Subcutaneous adipose tissue (tissue), 4 donors: ENCODE measurements around the gene NPLOC4. TPM values are rescaled to one million over a fixed set of nuclear protein-coding genes. Genes with fewer than 3 reads are reported as not detected.

Source experiments
- CTCF ChIP-seq: fragments of 450-650 bp; IDR thresholded peaks from one replicate; pipeline ENCODE4 v1.5.1; 2016; ENCODE audit warnings: low read depth, mild to moderate bottlenecking, control low read depth, antibody characterized with exemption, moderate library complexity
- small RNA-seq: library from RNA; depleted of rRNA; stranded (forward); fragments of <200 nt; gene quantifications from one replicate; pipeline ENCODE3, GENCODE V24; 2016
- total RNA-seq, 4 donors: library from RNA; depleted of rRNA; stranded (reverse); fragments of >200 nt; gene quantifications; one replicate each; pipeline ENCODE4 v1.1.0, GENCODE V29; 2016

The NPLOC4 gene
- total RNA-seq, 4 donors from 2014 or later = 47.4 to 112 (median 62.8) TPM

GRCh38 chr17:81511554-81511803, 125.4 kb downstream of the NPLOC4 start:
- no peak for TF ChIP-seq CTCF

- TF ChIP-seq CTCF = no peak
These were observed 125.9 kb downstream of the NPLOC4 start for GRCh38 chr17:81510785-81511553.

GRCh38 chr17:81509972-81510784, 126.7 kb downstream of the NPLOC4 start:
- no peak for TF ChIP-seq CTCF

- no peak for TF ChIP-seq CTCF
These were observed 127.5 kb downstream of the NPLOC4 start for GRCh38 chr17:81509207-81509971.

GRCh38 chr17:81508639-81509206, 128.2 kb downstream of the NPLOC4 start:
- no peak for TF ChIP-seq CTCF

Small RNA genes within 50 kb of the gene (small RNA-seq; reads per million reads assigned to genes)
- 0.49 reads per million for gene RF00019

Other genes with a start within 250 kb of the NPLOC4 start
- gene BAHCC1, start 241.7 kb downstream of the NPLOC4 start, total RNA-seq = 10 to 100 TPM in 1 of 4 donors, 1 to 10 TPM in 3; 2.6 to 24.1 (median 5.7) TPM
- 1,000 to 10,000 TPM; 1,095 to 1,902 (median 1,493) TPM for gene ACTG1, start 124.3 kb downstream of the NPLOC4 start, total RNA-seq
- gene FSCN2, start 108.7 kb downstream of the NPLOC4 start, total RNA-seq = 1 to 10 TPM in 1 of 4 donors, under 1 TPM in 1, not detected in 2; 0.88 to 1.0 TPM
- gene FAAP100, start 84.8 kb downstream of the NPLOC4 start, total RNA-seq = 10 to 100 TPM in 3 of 4 donors, 1 to 10 TPM in 1; 9.2 to 27.7 (median 11.9) TPM
- gene TSPAN10, start 84 bp upstream of the NPLOC4 start, total RNA-seq = 1 to 10 TPM in 1 of 4 donors, under 1 TPM in 2, not detected in 1; 0.44 to 2.4 (median 0.68) TPM
- 1 to 10 TPM in 1 of 4 donors, not detected in 3; 2.7 TPM for gene PDE6G, start 19.4 kb upstream of the NPLOC4 start, total RNA-seq
- gene OXLD1, start 29.5 kb upstream of the NPLOC4 start, total RNA-seq = 10 to 100 TPM; 12.4 to 47.3 (median 34.1) TPM
- 10 to 100 TPM in 1 of 4 donors, 1 to 10 TPM in 3; 7.0 to 11.1 (median 8.5) TPM for gene CCDC137, start 29.6 kb upstream of the NPLOC4 start, total RNA-seq
- 10 to 100 TPM; 13.2 to 40.3 (median 36.4) TPM for gene ARL16, start 46.7 kb upstream of the NPLOC4 start, total RNA-seq
- 10 to 100 TPM; 35.4 to 79.5 (median 60.5) TPM for gene HGS, start 46.9 kb upstream of the NPLOC4 start, total RNA-seq
- gene MRPL12, start 66.3 kb upstream of the NPLOC4 start, total RNA-seq = 10 to 100 TPM; 23.8 to 52.0 (median 29.0) TPM
- 10 to 100 TPM in 3 of 4 donors, 1 to 10 TPM in 1; 4.9 to 59.5 (median 15.9) TPM for gene SLC25A10, start 75.2 kb upstream of the NPLOC4 start, total RNA-seq
- under 1 TPM in 1 of 4 donors, not detected in 3; 0.38 TPM for gene GCGR, start 167.0 kb upstream of the NPLOC4 start, total RNA-seq
- gene MCRIP1, start 196.2 kb upstream of the NPLOC4 start, total RNA-seq = 10 to 100 TPM; 26.6 to 78.7 (median 54.8) TPM
- not detected for gene PPP1R27, start 197.9 kb upstream of the NPLOC4 start, total RNA-seq
- 100 to 1,000 TPM; 289 to 508 (median 447) TPM for gene P4HB, start 223.4 kb upstream of the NPLOC4 start, total RNA-seq
- gene ARHGDIA, start 234.2 kb upstream of the NPLOC4 start, total RNA-seq = 100 to 1,000 TPM; 116 to 235 (median 167) TPM